Measurements from ENCODE around the gene DNAJC6.
"Not testable (repeated sequence)": the region's sequence is repeated elsewhere in the genome, so short reads cannot be mapped to it uniquely, and the experiment has no call there.

The DNAJC6 gene

DNA sequence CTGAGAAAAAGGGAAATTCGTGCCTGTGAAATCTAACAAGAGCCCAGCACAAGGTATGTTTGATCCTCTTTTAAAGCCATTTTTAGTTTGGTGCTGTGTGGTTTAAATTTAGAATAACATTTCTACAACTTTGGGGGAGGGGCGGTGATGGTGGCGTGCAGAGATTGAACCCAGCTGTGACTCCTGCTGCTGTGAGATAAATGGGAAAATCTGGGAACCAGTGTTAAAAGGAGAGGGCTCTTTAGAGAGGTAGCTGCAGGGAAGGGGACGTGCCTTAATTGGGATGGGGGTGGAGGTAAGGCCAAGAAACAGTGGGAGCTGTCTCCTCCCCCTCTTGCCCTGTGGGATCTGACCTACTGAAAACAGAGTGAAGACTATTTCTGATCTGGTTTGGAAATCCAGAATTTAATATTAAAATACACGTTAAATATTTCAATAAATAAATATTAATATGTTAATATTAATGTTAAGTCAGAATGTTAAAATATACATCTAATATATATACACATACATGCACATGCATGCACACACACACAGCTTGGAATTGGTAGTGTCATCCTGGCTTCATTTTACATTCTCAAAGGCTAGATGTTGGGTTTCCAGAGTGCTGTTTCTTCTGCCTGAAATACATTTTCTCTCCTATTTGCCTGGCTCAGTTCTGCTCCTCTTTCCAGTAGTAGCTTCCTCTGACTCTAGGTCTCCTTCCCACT lies 30.1 kb upstream of the DNAJC6 start:
- no peaks in the 10 kb centered on the region for H3K9me3 ChIP-seq (ENCODE audit: low read depth, low read length)
- DNase-seq (ENCODE audit: low read depth, low spot score), result no peak
- H3K36me3 ChIP-seq (ENCODE audit: insufficient read depth, low read length), result no peaks in the 10 kb centered on the region
- peak overlapping the region; percentile 73 for H3K4me3 ChIP-seq
- H3K27ac ChIP-seq, result peak overlapping the region; percentile 90
- H3K9ac ChIP-seq (ENCODE audit: insufficient read length), result peak overlapping the region; percentile 63
- TF ChIP-seq POLR2AphosphoS5 (IDR thresholded peaks at IDR 0.05; ENCODE audit: borderline replicate concordance, low read depth, low read length) (no peak), FOXP2 (optimal IDR thresholded peaks at IDR 0.05; ENCODE audit: control extremely low read depth, extremely low read length, insufficient read depth) (peak; percentile 20)

DNA sequence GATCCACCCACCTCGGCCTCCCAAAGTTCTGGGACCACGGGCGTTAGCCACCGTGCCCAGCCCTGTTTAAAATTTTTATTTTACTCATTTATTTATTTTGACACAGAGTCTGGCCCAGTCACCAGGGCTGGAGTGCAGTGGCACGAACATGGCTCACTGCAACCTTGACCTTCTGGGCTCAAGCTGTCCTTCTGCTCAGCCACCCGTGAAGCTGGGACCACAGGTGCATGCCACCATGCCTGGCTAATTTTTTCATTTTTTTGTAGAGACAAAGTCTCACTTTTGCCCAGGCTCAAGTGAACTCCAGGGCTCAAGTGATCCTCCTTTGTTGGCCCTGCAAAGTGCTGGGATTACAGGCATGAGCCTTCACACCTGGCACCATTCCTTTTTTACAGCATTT lies 27.5 kb upstream of the DNAJC6 start:
- Histone ChIP-seq H3K9ac (ENCODE audit: insufficient read length) (no peak overlapping the region), H3K4me3 (no peak overlapping the region), H3K9me3 (ENCODE audit: low read depth, low read length) (no peaks in the 10 kb centered on the region), H3K36me3 (ENCODE audit: insufficient read depth, low read length) (no peaks in the 10 kb centered on the region), H3K27ac (no peak overlapping the region)
- TF ChIP-seq FOXP2 (optimal IDR thresholded peaks at IDR 0.05; ENCODE audit: control extremely low read depth, extremely low read length, insufficient read depth) (no peak), POLR2AphosphoS5 (IDR thresholded peaks at IDR 0.05; ENCODE audit: borderline replicate concordance, low read depth, low read length) (no peak), EZH2 (IDR thresholded peaks at IDR 0.05) (no peak)
- DNase-seq (ENCODE audit: low read depth, low spot score), result no peak

DNA sequence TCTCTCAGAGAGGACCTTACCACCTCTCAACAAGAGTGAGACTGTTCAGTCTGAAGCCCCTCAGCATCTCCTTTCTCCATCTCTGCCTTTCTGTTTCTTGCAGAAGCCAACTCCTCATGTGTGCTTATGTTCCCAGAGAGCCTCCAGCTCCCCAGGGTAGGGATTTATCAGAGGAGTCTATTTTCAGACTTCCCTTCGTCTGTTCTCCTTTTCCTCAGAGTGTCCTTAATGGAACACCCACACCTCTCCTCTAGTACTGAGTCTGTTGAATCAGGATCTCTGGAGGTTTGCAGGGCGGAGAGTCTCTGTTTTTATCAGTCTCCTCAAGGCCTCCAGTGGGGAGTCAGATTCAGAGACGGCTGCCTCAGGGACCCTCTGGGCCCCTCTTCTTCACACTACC lies 25.1 kb upstream of the DNAJC6 start:
- Histone ChIP-seq H3K4me3 (no peak overlapping the region), H3K36me3 (ENCODE audit: insufficient read depth, low read length) (no peaks in the 10 kb centered on the region), H3K9me3 (ENCODE audit: low read depth, low read length) (no peaks in the 10 kb centered on the region), H3K9ac (ENCODE audit: insufficient read length) (no peak overlapping the region), H3K27ac (no peak overlapping the region)
- DNase-seq (ENCODE audit: low read depth, low spot score), result no peak
- TF ChIP-seq POLR2AphosphoS5 (IDR thresholded peaks at IDR 0.05; ENCODE audit: borderline replicate concordance, low read depth, low read length), result no peak
- TF ChIP-seq EZH2 (IDR thresholded peaks at IDR 0.05), result no peak
- no peak for TF ChIP-seq FOXP2 (optimal IDR thresholded peaks at IDR 0.05; ENCODE audit: control extremely low read depth, extremely low read length, insufficient read depth)

DNA sequence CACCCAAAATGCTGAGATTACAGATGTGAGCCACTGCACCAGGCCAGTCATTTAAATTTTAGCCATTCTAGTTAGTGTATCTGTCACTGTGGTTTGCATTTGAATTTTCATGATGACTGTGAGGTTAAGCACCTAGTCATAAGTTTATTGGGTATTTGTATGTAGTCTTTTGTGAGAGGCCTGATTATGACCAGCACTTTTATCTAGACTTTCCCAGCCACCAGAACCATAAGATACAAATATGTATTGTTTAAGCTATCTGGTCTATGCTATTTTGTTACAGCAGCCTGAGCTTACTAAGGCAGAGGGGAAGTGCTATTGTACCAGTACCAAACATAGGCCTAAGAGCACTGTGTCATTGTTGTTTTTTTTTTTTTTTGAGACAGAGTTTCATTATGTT lies 19.9 kb upstream of the DNAJC6 start:
- Histone ChIP-seq H3K36me3 (ENCODE audit: insufficient read depth, low read length) (no peaks in the 10 kb centered on the region), H3K27ac (no peak overlapping the region), H3K4me3 (no peak overlapping the region), H3K9ac (ENCODE audit: insufficient read length) (no peak overlapping the region), H3K9me3 (ENCODE audit: low read depth, low read length) (no peaks in the 10 kb centered on the region)
- DNase-seq (ENCODE audit: low read depth, low spot score), result no peak
- TF ChIP-seq EZH2 (IDR thresholded peaks at IDR 0.05), result no peak
- TF ChIP-seq FOXP2 (optimal IDR thresholded peaks at IDR 0.05; ENCODE audit: control extremely low read depth, extremely low read length, insufficient read depth), result no peak
- no peak for TF ChIP-seq POLR2AphosphoS5 (IDR thresholded peaks at IDR 0.05; ENCODE audit: borderline replicate concordance, low read depth, low read length)

DNA sequence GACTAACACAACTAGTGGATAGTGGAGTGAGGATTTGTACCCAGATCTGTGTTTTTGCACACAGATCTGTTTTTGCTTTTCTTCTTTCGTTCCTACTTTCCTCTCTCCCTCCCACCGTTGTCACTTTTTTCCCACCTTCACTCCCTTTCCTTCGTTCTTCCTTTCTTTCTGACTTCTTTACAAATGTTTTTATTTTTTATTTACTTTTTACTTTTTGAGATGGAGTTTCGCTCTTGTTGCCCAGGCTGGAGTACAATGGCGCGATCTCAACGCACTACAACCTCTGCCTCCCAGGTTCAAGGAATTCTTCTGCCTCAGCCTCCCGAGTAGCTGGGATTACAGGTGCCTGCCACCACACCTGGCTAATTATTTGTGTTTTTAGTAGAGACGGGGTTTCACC lies 17.5 kb upstream of the DNAJC6 start:
- H3K9ac ChIP-seq (ENCODE audit: insufficient read length); H3K27ac ChIP-seq; H3K36me3 ChIP-seq (ENCODE audit: insufficient read depth, low read length); H3K9me3 ChIP-seq (ENCODE audit: low read depth, low read length); DNase-seq (ENCODE audit: low read depth, low spot score); H3K4me3 ChIP-seq: not testable (repeated sequence)

DNA sequence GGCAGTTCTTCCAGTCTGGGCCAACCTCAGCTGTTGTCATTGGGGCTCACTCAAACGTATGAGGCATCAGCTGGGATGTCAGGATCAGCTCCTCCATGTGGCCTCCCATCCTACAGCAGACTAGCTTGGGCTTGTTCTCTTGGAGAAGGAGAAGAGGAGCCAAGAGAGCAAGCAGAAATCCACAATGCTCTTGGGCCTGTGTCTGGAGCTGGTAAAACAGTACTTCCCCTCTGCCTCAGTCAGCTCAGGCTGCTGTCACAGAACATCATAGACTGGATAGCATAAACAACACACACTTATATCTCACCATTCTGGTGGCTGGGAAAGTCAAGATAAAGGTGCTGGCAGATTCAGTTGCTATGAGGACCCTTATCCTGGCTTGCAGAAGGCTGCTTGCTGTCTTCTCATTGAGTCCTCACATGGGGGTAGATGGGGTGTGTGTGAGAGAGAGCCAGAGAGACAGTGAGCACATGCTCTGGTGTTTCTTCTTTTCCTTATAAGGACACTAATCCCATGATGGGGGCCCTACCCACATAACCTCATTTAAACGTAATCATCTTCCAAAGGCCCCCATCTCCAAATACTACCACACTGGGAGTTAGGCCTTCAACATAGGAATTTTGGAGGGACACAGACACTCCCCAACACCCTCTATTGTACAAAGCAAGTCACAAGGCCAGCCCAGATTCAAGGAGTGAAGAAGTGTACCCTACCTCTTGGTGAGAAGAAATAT lies 16.3 kb upstream of the DNAJC6 start:
- Histone ChIP-seq H3K9ac (ENCODE audit: insufficient read length) (no peak overlapping the region), H3K36me3 (ENCODE audit: insufficient read depth, low read length) (no peaks in the 10 kb centered on the region), H3K4me3 (no peak overlapping the region), H3K27ac (no peak overlapping the region), H3K9me3 (ENCODE audit: low read depth, low read length) (no peaks in the 10 kb centered on the region)
- TF ChIP-seq POLR2AphosphoS5 (IDR thresholded peaks at IDR 0.05; ENCODE audit: borderline replicate concordance, low read depth, low read length) (no peak), EZH2 (IDR thresholded peaks at IDR 0.05) (no peak), FOXP2 (optimal IDR thresholded peaks at IDR 0.05; ENCODE audit: control extremely low read depth, extremely low read length, insufficient read depth) (no peak)
- DNase-seq (ENCODE audit: low read depth, low spot score), result no peak

DNA sequence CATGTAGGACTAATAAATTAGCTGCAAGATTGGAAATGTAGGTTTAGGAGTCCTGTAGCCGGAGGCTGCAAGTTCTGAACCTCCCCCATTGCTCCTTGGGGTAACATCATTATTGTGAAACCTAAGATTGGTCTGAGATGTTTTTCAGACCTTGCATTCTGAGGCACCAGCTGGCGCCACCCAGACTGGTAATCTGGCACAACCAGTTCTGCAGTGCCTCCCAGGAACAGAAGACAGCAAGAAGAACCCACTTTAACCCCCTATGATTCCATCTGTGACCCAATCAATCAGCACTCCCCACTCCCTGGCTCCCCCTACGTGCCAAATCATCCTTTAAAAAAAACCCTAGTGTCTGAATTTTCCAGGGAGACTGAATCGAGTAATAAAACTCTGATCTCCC lies 11.6 kb upstream of the DNAJC6 start:
- Histone ChIP-seq H3K9ac (ENCODE audit: insufficient read length) (no peak overlapping the region), H3K36me3 (ENCODE audit: insufficient read depth, low read length) (no peaks in the 10 kb centered on the region), H3K4me3 (no peak overlapping the region), H3K27ac (no peak overlapping the region), H3K9me3 (ENCODE audit: low read depth, low read length) (no peaks in the 10 kb centered on the region)
- no peak for DNase-seq (ENCODE audit: low read depth, low spot score)
- no peak for TF ChIP-seq POLR2AphosphoS5 (IDR thresholded peaks at IDR 0.05; ENCODE audit: borderline replicate concordance, low read depth, low read length)
- no peak for TF ChIP-seq EZH2 (IDR thresholded peaks at IDR 0.05)
- TF ChIP-seq FOXP2 (optimal IDR thresholded peaks at IDR 0.05; ENCODE audit: control extremely low read depth, extremely low read length, insufficient read depth), result no peak

DNA sequence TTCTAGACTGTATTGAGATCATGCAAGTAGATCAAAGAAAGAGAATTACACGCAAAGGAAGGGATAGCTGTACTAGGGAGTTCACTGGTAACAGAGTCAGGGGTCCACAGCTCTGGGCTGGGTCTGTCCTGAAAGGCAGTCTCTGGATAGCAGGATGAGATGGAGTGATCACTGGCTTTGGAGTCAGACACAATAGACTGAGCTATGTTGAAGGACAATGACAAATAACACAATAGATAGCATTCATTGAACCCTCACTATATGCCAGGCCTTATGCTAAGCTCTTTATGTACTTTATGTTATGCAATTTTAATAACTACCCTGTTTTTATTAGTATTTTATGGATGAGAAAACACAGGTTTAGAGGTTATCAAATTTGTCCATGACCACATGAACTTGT lies 10.0 kb upstream of the DNAJC6 start:
- no peak overlapping the region for H3K27ac ChIP-seq
- DNase-seq (ENCODE audit: low read depth, low spot score), result no peak
- no peak overlapping the region for H3K4me3 ChIP-seq
- H3K9ac ChIP-seq (ENCODE audit: insufficient read length), result no peak overlapping the region
- no peaks in the 10 kb centered on the region for H3K9me3 ChIP-seq (ENCODE audit: low read depth, low read length)
- H3K36me3 ChIP-seq (ENCODE audit: insufficient read depth, low read length), result no peaks in the 10 kb centered on the region
- TF ChIP-seq EZH2 (IDR thresholded peaks at IDR 0.05) (no peak), FOXP2 (optimal IDR thresholded peaks at IDR 0.05; ENCODE audit: control extremely low read depth, extremely low read length, insufficient read depth) (no peak), POLR2AphosphoS5 (IDR thresholded peaks at IDR 0.05; ENCODE audit: borderline replicate concordance, low read depth, low read length) (no peak)
